NCI-H1417 (cell line): Measurements from ENCODE around the gene PPP2CA.

Experiments used
- DNase-seq, 3 experiments: peaks; one replicate each; lab custom pipeline; 2025; lab: John Stamatoyannopoulos, UW

The PPP2CA gene

GRCh38 chr5:134148316-134148715 is 77.6 kb downstream of the PPP2CA start:
- no peak for DNase-seq

- DNase-seq: no peak
Observed at GRCh38 chr5:134146651-134147518, 79.0 kb downstream of the PPP2CA start.

GRCh38 chr5:134145779-134146581 is 79.9 kb downstream of the PPP2CA start:
- peak; percentile 23 to 61 (median 56) for DNase-seq

- DNase-seq: no peak
Observed at GRCh38 chr5:134145041-134145757, 80.7 kb downstream of the PPP2CA start.
